ENCODE data around the gene BDH2.
A peak's percentile ranks its signal among the peaks of the same experiment; 100 is the strongest.

Gene BDH2

DNA sequence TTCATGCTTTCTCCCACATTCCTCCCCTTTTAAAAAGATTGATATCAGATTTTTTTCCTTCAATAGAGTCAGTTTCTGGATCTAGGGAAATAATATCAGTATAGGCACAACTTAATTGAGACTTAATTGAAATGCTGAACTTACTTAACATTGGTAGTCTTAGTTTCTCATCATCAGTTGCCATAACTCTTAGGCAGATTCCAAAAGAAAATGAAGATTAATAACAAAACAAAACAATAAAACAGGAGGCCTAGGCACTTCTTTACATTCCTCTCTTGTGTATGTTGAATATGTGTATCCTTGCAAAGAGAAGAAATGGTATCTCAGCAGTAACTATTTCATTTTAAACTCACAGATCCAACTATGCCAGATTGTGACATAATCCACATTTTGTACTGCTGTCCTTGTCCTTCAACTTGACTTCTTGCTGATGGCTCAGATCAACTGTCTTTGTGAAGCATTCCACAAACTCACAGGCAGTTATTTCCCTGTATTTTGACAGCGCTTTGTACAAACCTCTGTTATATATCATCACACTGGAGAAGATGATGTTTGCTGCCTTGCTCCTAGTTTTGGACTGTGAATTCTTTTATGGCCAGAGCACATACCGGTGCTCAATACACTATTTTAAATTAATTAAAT is 14.0 kb downstream of the BDH2 start:
- no peak for DNase-seq (ENCODE audit: low spot score)

DNA sequence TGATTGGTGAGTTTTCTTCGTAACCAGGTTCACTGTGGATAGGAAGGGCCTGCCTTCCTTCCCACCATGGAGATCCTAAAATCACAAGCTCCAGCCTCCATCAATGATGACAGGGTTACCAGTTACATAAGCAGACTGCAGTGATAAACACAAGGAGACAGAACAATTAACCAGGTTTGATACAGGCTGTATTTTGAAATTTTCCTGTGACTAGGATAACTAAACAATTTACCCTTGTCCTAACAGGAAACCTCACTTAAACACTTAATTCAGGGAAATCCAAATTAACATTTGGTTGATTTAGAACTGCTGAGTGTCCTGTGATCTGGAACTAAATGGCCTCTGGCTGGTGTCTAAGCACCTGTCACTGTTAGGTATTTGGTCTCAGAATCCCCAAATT is 20.0 kb downstream of the BDH2 start:
- DNase-seq (ENCODE audit: low spot score), result no peak

DNA sequence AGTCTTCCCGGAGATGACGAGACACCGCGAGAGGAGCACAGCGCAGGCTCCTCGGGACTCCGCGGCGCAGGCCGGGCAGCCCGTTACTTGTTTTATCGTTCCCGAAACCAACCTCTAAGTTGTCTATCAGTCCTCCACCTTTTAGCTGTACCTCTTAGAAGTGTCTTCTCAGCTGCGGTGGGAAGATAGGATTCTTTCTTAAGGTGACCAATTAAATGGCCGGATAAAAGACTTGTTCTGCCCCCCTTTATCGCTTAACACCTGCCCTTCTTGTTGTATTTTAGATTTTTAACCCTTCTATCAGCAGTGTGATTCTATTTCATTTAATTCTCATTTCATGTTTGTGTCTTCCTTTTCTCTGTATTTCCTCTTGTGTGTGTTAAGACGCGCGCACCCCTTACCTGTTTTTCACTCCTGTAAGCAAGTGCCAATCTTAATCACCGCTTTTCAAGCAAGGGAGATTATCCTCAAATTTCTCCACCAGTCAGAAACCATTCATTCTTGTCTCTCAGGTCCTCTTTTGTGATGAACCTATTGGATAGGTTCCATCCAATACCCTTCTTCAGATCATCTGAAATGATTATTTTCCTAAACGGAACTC is 22.8 kb downstream of the BDH2 start, which contains the start of gene SLC9B2:
SLC9B2 (minus strand) TSS at position 15 of the 601 bp plus-strand sequence. CDS start 9,211 bp downstream, outside the sequence.
- peak; percentile 23 for DNase-seq (ENCODE audit: low spot score)

DNA sequence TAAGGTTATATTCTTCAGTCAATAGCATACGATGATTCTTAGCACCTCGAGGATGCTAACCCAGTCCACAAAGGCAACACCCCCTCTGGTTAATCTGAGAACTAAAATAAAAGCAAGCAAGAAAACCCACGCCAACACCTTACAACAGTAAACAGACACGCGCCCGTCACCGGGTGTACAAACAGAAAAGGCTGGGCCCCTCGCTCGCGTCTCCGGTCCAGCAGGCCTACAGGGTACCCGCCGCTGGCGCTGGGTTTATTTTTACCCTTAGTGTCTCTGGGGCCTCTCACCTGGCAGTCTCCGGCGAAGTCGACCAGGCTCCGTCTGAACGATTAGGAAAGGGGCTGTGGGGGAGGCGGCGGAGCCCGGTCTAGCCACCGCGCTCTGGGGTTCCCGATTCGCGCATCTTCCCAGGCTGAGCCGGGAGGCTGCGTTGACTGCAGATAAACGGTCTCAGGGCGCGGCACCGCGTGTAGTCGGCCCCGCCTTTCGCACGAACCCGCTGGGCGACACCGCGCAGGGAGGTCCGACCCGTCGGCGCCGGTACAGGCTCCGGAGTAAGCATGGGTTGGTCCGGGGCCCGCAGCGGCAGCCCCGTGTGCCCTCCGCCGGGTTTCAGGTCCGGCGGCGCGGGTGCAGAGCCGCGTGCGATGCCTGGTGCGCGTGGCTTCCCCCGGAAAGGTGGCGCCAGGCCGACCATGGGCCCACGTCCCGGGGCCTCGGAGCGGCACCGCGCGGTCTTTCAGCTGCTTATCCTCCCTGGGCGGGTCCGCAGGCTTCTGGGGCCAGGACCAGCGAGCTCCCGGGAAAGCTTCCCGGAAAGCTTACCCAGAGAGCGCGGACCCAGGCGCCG is 23.5 kb downstream of the BDH2 start:
- peak; percentile 85 for DNase-seq (ENCODE audit: low spot score)

DNA sequence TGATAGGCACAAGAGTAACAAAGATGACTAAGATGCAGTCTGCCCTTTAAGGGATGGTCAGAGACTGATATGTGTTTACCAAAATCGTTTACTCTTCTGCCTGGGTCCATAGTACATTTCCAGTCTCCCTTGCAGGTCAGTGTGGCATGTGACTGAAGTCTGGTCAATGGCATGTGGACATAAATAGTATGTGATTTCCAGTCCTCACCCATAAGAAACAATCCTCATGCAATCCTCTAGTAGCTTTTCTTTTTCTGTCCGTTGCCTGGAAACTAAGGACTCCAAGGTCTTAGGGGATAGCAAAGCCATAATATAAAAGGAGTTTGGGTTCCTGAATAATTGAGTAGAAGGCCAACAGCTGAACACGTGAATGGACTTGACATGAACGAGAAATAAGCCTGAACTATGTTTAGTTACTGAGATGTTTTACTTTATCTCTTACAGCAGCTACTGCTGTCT is 24.2 kb downstream of the BDH2 start:
- DNase-seq (ENCODE audit: low spot score), result peak; percentile 28

DNA sequence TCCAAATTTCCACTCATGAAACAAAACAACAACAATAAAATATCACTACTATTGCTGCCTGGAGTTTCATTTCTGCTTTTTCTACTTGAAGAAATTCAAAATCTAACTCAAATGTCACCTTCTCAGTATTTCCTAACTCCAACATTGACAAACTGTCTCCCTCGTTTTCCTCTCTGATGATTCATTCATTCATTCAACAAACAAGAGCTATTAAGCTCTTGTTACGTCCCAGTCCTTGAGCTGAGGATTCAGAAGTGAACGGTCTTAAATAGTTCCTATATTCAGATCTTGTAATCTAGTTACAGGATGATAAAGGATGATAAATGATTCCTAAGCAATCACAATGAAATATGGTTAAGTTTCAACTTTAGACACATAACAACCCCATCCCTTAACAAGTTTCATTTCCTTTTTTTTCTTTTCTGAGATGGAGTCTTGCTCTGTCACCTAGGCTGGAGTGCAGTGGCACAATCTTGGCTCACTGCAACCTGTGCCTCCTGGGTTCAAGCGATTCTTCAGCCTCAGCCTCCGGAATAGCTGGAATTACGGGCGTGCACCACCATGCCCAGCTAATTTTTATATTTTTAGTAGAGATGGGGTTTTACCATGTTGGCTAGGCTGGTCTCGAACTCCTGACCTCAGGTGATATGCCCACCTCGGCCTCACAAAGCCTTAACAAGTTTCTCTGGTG is 24.7 kb downstream of the BDH2 start:
- no peak for DNase-seq (ENCODE audit: low spot score)

DNA sequence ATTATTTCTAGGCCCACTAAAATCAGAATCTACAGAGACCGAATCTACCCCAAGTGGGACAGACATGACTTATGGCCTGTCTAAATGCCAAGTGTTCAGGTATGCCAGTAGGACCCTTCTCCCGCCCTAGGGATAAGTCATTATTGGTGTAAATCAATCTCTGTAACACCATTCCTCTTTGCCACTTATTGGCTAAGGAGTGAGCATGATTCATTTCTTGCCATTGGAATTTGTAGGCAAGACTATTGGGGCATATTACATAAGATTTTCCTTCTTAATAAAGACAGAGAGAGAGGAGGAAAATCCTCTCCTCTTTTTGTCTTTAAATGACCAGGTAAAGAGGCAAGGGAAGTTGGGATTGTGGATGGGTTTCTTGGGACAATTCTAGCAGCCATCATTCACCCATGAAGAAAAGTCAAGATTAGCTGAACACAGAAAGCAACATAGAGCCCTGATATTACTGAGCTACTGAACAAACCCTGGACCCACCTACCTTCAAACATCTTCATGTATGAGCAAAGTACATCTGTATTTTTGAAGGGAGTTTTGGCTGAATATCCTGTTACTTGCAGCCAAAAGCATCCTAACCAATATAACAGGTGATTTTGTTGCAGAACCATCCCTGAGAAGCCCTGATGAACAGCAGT is 25.7 kb downstream of the BDH2 start:
- no peak for DNase-seq (ENCODE audit: low spot score)

DNA sequence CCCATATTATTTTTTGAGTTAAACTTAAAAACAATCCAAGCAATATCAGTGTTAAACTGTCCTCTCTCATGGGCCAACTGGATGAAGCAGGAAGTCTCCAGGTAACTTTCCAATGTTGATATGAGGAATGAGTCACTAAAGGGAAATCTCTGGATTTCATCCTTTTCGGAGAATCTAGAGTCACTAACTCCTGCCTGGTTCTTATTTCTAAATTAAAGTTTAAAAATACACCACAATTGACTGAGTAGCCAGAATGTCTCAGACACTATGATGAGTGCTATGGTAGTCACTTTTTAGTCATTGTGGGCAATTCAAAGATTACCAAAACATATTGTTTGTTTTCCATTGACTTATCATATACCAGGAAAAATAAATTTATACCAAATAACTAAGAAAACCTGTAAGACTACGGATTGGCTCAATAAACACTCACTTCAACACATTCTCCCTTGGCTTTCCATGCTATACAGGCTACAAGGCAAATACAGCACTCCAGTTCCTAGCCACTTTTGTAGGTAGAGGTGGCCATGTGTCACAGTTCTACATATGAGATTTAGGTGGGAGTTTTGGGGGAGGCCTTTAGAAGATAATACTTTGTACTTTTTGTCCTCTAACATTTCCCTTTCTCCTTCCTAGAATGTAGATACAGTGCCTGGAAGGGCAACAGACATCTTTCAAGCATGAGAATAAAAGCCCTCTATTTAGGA is 31.6 kb downstream of the BDH2 start:
- DNase-seq (ENCODE audit: low spot score), result no peak

DNA sequence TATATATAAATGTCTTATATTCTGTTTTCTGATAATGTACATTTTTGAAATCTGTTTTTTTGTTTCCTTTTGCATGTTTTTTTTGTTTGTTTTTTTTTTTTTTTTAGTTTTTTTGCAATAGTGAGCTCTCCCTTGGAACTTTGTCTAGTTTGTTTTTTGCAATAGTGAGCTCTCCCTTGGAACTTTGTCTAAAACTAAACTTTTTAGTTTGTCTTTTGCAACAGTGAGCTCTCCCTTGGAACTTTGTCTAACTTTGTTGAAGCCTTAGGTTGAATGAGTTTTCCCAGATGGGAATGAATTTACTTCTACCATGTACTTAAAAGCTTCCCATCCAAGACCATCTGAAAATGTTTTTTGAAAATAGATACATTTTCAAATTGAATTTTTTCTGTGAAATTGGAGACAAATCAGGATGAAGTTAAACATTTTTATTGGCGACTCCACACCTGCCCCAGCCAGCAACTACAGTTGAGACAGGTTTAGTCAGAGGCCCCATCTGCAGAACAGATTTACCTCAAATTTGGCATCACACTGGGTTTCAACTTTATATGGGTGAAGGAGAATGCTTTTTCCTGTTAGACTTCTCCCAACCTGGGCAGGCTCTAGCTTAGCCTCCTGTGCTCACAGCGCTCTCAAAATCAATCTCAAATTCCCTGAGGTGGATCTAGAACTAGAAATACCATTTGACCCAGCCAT is 39.0 kb downstream of the BDH2 start:
- DNase-seq (ENCODE audit: low spot score), result no peak

DNA sequence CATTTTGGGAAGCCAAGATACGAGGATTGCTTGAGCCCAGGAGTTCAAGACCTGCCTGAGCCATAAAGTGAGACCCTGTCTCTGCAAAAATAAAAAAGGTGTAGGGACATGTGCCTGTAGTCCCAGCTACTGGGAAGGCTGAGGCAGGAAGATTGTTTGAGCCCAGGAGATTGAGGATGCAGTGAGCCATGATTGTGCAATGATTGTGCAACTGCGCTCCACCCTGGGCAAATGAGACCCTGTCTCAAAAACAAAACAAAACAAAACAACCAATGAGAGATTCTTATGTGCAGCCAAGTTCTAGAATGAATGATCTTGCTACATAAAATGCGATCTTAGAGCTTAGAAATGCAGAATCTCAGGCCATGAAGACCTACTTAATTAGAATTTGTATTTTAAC is 45.6 kb downstream of the BDH2 start:
- no peak for DNase-seq (ENCODE audit: low spot score)

DNA sequence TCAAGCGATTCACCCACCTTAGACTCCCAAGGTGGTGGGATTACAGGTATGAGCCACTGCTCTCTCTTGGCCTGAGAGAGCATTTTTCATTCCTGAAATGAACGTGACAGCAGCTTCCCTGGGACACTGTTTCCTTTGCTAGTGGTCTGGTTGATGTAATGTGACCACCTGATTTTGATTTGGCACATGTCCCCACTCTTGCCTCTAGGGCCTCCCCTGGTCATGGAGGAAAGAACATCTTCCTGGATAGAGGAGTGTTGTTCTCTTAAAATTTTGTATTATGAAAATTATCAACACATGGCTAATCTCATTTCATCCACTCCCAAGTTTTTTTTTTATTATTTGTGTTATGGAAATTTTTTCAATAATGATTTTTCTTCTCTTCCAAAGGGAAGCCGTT is 46.9 kb downstream of the BDH2 start:
- DNase-seq (ENCODE audit: low spot score), result no peak

DNA sequence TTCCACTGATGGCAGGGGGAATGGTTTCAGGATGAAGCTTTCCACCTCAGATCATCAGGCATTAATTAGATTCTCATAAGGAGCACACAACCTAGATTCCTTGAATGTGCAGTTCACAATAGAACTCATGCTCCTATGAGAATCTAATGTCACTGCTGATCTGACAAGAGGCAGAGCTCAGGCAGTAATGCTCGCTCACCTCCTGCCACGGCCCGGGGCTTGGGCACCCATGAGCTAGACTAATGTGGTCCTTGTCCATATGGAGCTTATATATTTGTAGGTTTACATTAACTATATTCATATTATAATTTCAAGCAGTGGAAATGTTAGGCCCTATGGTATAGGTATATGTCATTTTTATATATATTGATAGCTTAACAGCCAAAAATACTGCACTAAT is 47.5 kb downstream of the BDH2 start:
- DNase-seq (ENCODE audit: low spot score), result no peak

DNA sequence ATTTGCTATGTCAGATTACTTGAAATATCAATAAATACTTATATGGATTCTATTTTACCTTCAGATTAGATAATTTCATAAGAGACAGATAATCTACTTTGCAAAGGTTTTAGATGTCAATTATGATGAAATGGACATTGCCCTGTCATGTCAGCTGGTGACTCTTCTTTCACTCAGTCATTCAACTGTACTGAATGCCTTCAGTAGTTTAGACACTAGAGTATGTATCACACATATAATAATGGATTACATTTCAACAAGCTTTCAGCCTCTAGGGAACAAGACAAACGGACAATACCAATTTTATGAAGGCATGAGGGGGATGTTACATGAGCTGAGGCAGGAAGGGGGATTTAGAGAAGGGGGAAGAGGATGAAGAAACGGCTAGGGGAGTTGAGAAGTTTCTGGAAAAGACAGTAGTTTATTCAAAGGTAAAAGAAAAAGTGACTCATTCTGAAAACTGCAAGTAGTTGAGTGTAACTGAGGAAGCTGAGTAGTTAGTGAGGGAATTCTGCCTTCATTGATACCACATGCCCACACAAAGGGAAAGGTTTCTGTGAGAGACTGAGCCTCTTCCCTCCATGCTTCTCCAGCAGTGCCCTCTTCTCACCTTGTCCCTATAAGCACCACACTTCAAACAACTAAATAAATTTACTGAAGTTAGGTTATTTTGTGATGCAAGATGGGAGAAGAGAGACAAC is 48.7 kb downstream of the BDH2 start:
- DNase-seq (ENCODE audit: low spot score), result no peak

DNA sequence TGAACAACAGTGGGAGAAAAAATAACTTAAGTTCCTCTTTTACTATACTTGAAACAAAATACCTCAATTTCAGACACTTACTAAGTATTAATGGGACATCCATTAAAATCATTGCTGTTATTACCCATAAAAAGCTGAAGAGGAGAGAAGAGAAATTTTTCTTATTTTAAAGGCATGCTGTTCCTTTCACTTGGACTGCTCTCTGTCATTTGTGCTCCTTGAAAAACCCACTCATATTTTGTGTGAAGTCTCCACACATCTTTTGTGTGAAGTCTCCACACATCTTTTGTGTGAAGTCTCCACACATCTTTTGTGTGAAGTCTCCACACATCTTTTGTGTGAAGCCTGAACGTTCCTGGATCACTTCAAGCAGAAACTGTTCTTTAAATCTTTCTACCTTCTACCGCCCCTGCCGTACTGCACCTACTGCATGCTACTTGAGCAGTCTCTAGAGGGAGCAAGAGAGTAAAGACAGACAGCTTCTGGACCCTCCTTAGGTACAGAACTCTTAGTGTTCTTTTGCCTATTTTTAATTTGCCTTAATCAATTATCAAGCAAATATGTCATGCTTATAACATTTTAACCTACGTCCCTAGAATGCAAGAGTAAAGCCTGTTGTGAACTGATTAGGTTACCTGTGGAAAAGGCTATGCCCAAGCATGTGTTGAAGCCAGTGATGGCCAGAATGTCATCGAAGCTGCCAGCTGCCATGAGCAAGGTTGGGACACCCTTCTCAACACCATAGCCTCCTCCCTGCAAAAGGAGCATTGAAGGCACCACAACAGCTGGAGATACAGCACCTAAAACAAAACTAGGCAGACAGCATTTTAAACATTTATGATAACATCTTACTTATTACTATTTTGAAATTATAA is 53.0 kb downstream of the BDH2 start:
- DNase-seq (ENCODE audit: low spot score), result peak; percentile 62

DNA sequence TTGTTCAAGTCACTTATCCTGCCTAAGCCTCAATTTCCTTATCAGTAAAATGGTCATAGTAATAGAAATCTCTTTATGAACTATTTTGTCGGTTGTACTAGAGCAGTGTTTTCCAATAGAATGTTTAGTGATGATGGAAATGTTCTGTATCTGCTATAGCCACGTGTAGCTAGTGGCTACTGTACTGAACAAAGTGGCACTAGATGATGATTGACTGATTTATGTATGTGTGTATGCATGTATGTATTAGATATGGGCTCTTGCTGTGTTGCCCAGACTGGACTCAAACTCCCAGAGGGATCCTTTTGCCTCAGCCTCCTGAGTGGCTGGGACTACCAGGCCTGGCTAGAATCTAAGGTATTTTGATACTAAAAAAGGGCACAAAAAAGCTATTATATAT is 55.5 kb downstream of the BDH2 start:
- no peak for DNase-seq (ENCODE audit: low spot score)

DNA sequence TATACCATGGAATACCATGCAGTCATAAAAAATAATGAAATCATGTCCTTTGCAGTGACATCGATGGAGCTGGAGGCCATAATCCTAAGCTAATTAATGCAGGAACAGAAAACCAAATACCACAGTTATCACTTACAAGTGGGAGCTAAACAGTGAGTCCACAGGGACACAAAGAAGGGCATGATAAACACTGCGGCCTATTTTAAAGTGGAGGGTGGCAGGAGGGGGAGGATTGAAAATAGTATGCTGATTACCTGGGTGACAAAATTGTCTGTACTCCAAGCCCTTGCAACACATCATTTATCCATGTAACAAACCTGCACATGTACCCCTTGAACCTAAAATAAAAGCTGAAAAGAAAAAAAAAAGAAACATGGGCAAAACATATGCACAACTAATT is 63.5 kb downstream of the BDH2 start:
- DNase-seq (ENCODE audit: low spot score), result no peak

DNA sequence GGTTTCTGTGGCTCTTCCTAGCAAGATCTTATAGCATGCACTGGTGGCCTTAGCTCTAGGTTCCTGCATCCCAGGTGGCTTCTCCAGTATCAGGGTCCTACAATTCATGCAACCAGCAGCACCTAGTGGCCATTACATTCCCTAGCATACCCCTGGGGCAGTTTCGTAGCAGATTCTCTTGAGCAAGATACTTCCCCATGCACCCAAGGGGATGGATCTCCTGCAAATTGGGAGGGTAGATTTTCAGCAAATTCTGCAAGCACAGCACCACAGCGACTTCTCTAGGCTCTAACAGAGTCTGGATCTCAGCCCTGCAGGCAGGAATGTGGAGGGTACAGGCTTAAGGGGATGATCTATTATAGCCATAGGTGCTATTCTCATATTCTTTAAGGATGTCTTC is 67.1 kb downstream of the BDH2 start:
- peak; percentile 67 for DNase-seq (ENCODE audit: low spot score)

DNA sequence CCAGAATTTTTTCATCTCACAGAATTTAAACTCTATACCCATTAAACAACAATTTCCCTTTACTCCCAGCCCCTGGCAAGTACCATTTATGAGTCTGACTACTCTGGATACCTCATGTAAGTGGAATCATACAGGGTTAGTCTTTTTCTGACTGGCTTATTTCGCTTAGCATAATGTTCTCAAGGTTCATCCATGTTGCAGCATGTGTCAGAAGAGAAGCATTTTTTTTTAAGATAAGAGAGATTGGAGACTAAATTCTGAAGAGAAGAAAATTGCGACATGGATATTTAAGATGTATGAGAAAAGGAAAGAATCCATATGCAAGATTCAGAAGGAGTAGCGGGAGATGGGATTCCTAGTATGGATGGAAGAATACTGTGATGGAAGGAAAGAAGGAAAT is 68.8 kb downstream of the BDH2 start:
- no peak for DNase-seq (ENCODE audit: low spot score)

DNA sequence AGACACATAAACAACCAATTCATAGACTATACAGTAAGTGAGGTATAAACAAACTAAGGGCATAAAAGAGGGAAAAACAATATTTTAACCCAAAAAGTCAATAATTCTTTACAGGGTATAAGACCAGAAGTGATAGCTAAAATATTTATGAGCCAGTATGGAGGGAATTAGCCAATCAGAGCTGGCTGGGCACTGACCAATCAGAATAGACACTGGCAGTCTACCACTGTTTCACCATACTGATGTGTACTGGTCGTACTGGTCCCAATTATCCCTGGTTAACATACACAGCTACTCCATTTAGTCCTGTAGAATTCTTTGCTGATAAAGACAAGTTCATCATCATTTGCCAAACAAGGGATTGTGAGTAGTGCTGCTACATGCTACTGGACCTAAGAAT is 70.3 kb downstream of the BDH2 start:
- no peak for DNase-seq (ENCODE audit: low spot score)
